Measurements from ENCODE around the gene CNKSR3.

- no peak for TF ChIP-seq ETS1 (IDR thresholded peaks at IDR 0.05)
- TF ChIP-seq CTCF (conservative IDR thresholded peaks at IDR 0.05; ENCODE audit: low read depth in 2 of 2) = no peak
- TF ChIP-seq EZH2phosphoT487 (IDR thresholded peaks at IDR 0.05; ENCODE audit: unreplicated experiment) = no peak
Observed at GRCh38 chr6:154558984-154559383, 48.5 kb upstream of the CNKSR3 start.

Data from GM23338 (cell line).